Muscle layer of colon (tissue), 2 donors: ENCODE data around the gene LILRB3.
"Not testable (repeated sequence)": the region's sequence is repeated elsewhere in the genome, so short reads cannot be mapped to it uniquely, and the experiment has no call there.

ENCODE experiments used
- H3K27ac ChIP-seq: one replicate; pipeline ENCODE4 v1.7.0; 2013; ENCODE audit warnings: low read depth, mild to moderate bottlenecking, low read length, moderate library complexity
- H3K27me3 ChIP-seq, 2 donors: one replicate each; pipeline ENCODE4 v1.7.0; 2013; ENCODE audit warnings: low read length in 2 of 2, mild to moderate bottlenecking in 2 of 2; ENCODE audit not compliant: insufficient read depth in 2 of 2, control insufficient read depth in 1 of 2
- H3K36me3 ChIP-seq: one replicate; pipeline ENCODE4 v1.7.0; 2013; ENCODE audit warnings: mild to moderate bottlenecking, low read length; ENCODE audit not compliant: insufficient read depth
- H3K4me1 ChIP-seq: one replicate; pipeline ENCODE4 v1.7.0; 2013; ENCODE audit warnings: mild to moderate bottlenecking, low read length; ENCODE audit not compliant: insufficient read depth
- H3K4me3 ChIP-seq, 2 donors: one replicate each; pipeline ENCODE4 v1.7.0; 2013; ENCODE audit warnings: low read length in 2 of 2, low read depth in 1 of 2, mild to moderate bottlenecking in 1 of 2, moderate library complexity in 1 of 2
- H3K9ac ChIP-seq: one replicate; pipeline ENCODE4 v1.7.0; 2013; ENCODE audit warnings: low read length
- H3K9me3 ChIP-seq: one replicate; pipeline ENCODE4 v1.7.0; 2013; ENCODE audit warnings: mild to moderate bottlenecking, low read length
- donor health status: abdominal sarcoma.
- donor health status: Adenocarcinoma of cecum.

Gene LILRB3

DNA sequence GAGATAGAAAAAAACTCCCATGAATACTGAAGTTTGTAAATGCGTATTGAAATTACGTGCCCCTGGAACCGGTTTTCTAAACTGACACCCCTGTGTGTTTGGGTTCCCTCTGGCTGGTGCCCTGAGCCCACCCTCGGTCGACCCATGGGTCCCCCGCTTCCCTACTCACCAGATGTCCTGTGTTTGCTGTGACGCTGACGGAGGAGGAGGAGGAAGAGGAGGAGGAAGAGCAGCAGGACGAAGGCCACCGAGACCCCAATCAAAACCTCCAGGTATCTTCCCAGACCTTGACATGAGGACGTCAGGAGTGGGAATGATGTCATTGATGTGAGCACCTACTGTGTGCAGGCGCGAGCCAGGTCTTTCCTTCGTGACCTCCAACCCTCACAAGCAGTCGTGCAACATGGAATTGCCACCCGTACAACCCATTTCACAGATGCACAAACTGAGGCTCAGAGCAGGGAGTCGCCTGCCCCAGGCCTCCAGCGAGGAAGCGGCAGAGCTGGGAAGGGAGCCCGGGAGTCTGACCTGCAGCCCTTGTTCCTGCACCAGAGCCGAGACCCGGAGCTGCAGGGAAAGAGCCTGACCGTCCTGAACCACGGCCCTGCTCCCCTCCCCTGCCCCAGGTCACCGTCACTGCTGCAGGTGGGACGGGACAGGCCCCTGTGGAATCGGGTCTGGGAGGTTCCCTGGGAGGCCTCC is 3.7 kb downstream of the LILRB3 start:
- no peaks in the 10 kb centered on the region for H3K36me3 ChIP-seq
- no peaks in the 10 kb centered on the region for H3K9me3 ChIP-seq
- no peak overlapping the region for H3K9ac ChIP-seq
- H3K4me1 ChIP-seq = no peaks in the 10 kb centered on the region
- no peak overlapping the region for H3K4me3 ChIP-seq
- no peaks in the 10 kb centered on the region for H3K27me3 ChIP-seq
- H3K27ac ChIP-seq = no peak overlapping the region

DNA sequence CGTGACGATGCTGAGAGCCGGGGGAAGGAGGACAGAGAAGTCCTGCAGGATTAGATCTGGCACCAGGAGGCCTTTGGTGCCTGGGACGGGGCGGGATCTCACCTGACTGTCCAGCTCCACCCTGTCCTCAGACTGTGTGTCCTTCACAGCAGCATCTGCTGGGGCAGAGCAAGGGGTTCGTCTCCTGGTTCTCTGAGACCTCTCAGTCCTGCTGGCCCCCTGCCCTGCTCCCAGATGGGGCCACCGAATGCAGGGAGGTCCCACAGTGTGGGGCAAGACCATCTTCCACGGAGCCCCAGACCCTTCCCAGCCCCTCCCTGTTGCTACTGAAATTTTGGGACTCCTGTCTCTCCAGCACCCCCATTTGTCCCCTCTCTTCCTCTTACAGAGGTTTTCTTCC is 4.5 kb downstream of the LILRB3 start:
- H3K27me3 ChIP-seq = no peaks in the 10 kb centered on the region
- no peak overlapping the region for H3K4me3 ChIP-seq
- no peak overlapping the region for H3K9ac ChIP-seq
- H3K4me1 ChIP-seq = no peaks in the 10 kb centered on the region
- H3K9me3 ChIP-seq = no peaks in the 10 kb centered on the region
- no peaks in the 10 kb centered on the region for H3K36me3 ChIP-seq
- no peak overlapping the region for H3K27ac ChIP-seq

DNA sequence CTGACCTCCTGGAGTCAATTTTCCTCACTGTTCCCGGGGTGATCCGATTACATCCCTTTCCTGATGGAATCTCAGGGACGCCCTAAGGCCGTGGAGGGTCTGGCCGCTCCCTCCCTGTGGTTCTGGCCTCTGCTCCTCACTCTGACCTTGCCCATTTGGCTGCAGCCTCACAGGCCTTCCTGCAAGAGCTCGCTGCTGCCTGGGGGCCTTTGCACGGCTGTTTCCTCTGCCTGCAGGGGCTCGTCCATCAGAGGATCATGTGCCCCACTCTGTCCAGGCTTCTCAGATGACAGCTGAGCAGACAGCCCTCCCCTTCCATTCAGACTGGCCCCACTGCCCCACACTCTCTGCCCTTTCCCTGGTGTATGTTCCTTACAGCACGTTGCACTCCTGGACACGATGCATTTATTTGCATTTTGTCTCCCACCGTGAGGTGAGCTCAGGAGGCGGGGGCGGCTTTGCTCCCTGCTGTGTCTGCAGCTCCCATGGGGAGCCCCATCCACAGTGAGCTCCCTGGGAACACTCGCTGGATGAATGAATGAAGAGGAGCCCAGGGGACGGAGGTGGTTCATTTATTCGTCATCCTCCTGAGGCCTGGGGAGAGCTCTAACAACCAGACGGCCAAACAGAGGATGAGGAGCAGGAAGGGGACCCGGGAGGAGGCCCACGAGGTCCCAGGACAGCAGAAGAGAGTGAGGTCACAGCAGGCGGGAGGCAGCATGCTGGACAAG is 5.1 kb downstream of the LILRB3 start:
- H3K4me1 ChIP-seq, H3K27me3 ChIP-seq, H3K4me3 ChIP-seq, H3K27ac ChIP-seq, H3K36me3 ChIP-seq, H3K9ac ChIP-seq, H3K9me3 ChIP-seq: not testable (repeated sequence)

DNA sequence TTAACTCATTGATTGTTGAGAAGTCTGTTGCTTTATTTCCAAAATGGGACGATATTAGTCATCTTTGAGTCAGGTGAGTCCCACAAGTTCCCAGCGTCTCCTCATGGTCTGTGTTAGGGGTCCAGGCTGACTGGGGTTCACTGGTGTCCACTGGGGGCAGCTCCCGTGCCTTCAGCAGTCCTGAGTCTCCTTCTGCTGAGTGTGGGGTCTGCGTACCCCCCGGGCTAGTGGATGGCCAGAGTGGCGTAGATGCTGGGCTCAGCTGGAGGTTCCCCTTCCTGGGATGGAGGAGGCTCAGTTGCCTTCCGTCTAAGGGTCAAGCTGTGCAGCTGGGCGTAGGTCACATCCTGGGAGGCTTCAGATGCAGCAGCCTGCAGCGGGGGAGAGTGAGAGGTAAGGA is 5.9 kb downstream of the LILRB3 start:
- H3K4me1 ChIP-seq = no peaks in the 10 kb centered on the region
- H3K4me3 ChIP-seq = no peak overlapping the region
- H3K27ac ChIP-seq = no peak overlapping the region
- no peak overlapping the region for H3K9ac ChIP-seq
- no peaks in the 10 kb centered on the region for H3K9me3 ChIP-seq
- H3K36me3 ChIP-seq = no peaks in the 10 kb centered on the region
- H3K27me3 ChIP-seq = no peaks in the 10 kb centered on the region

DNA sequence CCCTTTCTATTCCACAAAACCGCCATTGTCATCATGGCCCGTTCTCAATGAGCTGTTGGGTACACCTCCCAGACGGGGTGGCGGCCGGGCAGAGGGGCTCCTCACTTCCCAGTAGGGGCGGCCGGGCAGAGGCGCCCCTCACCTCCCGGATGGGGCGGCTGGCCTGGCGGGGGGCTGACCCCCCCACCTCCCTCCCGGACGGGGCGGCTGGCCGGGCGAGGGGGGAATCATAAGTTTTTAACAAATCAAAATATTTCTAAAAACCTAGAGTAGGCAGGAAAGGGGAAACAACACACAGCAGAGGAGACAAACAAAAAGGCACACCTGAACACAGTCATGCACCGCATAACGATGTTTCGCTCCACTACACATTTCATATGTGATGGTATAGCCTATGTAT is 8.1 kb downstream of the LILRB3 start:
- not testable (repeated sequence) for H3K4me1 ChIP-seq, H3K27me3 ChIP-seq, H3K9ac ChIP-seq, H3K36me3 ChIP-seq, H3K9me3 ChIP-seq, H3K4me3 ChIP-seq, H3K27ac ChIP-seq

- not testable (repeated sequence) for H3K9me3 ChIP-seq, H3K36me3 ChIP-seq, H3K27ac ChIP-seq, H3K27me3 ChIP-seq, H3K4me3 ChIP-seq, H3K9ac ChIP-seq
- H3K4me1 ChIP-seq = peaks cover 11% of the 10 kb centered on the region
Observed at GRCh38 chr19:54214217-54214616, 8.6 kb downstream of the LILRB3 start.

DNA sequence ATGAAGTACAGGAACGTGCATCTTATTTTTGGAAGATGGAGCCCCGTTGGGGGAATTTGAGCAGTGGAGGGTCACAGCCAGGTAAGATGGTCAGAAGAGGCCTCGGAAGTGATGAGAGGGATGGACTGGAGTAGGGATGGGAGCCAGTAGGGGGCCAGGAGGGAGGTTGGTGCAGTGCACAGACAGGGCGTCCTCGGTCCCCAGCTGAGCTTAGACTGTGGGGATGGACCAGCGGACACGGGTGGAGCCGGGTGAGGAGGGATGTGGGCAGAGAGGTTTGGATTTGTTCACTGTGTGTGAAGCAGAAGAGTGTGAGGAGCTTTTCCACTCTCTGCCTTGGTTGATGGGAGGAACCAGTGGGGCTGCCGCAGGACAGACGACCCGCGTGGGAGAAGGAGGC is 11.6 kb downstream of the LILRB3 start:
- Histone ChIP-seq H3K27me3 (no peaks in the 10 kb centered on the region), H3K27ac (no peak overlapping the region), H3K4me3 (no peak overlapping the region), H3K36me3 (peaks cover 25% of the 10 kb centered on the region), H3K4me1 (peaks cover 25% of the 10 kb centered on the region), H3K9me3 (no peaks in the 10 kb centered on the region), H3K9ac (no peak overlapping the region)

GRCh38 chr19:54209811-54210494 is 12.9 kb downstream of the LILRB3 start:
- Histone ChIP-seq H3K9ac (no peak overlapping the region), H3K36me3 (peaks cover 33% of the 10 kb centered on the region), H3K27ac (peak overlapping the region; percentile 56), H3K4me1 (peaks cover 25% of the 10 kb centered on the region), H3K4me3 (no peak overlapping the region), H3K9me3 (no peaks in the 10 kb centered on the region), H3K27me3 (no peaks in the 10 kb centered on the region)

DNA sequence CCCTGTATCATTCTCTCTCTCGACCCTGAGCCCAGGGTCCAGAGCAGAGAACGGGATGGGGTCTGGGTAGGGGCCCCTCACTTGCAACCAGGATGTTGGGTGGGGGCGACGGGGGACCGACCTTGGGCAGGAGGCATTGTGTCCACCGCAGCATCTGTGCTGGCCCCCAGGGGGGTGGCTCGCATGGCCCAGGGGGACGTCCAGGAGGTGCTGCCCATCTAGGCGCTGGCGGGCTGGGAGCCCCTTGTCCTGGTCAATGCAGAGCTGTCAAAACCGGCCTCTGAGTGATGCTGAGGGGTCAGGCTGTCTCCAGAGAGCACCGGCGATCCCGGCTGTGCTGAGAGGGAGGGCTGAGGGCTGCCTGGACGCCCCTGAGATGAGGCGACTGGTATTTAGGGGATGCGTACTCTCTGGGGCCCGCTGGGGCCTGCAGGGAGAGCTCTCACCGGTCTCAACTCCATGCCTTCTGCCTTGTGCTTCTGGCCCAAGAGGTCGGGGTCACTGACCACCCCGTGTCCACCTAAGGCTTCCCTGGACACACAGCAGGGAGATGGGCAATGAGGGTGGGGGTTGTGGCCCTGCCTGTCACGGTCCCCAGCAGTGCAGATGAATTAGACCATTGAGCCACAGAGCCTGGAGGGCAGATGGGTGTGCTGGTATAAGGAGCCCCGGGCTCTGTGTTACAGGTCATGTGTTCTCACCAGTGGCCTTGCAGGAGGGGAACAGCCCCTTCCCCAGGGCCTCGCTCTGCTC is 13.6 kb downstream of the LILRB3 start:
- no peaks in the 10 kb centered on the region for H3K27me3 ChIP-seq
- no peak overlapping the region for H3K9ac ChIP-seq
- peaks cover 40% of the 10 kb centered on the region for H3K36me3 ChIP-seq
- H3K27ac ChIP-seq = peak overlapping the region; percentile 56
- no peak overlapping the region for H3K4me3 ChIP-seq
- H3K4me1 ChIP-seq = peaks cover 25% of the 10 kb centered on the region
- no peaks in the 10 kb centered on the region for H3K9me3 ChIP-seq

GRCh38 chr19:54208784-54209057 is 14.1 kb downstream of the LILRB3 start:
- H3K4me3 ChIP-seq = no peak overlapping the region
- H3K9me3 ChIP-seq = no peaks in the 10 kb centered on the region
- peak overlapping the region; percentile 56 for H3K27ac ChIP-seq
- H3K36me3 ChIP-seq = peaks cover 43% of the 10 kb centered on the region
- H3K4me1 ChIP-seq = peaks cover 28% of the 10 kb centered on the region
- H3K9ac ChIP-seq = no peak overlapping the region
- no peaks in the 10 kb centered on the region for H3K27me3 ChIP-seq

GRCh38 chr19:54207983-54208783 is 14.6 kb downstream of the LILRB3 start:
- peak overlapping the region; percentile 24 for H3K27ac ChIP-seq
- no peaks in the 10 kb centered on the region for H3K27me3 ChIP-seq
- no peak overlapping the region for H3K4me3 ChIP-seq
- no peaks in the 10 kb centered on the region for H3K9me3 ChIP-seq
- H3K9ac ChIP-seq = no peak overlapping the region
- peaks cover 32% of the 10 kb centered on the region for H3K4me1 ChIP-seq
- peaks cover 49% of the 10 kb centered on the region for H3K36me3 ChIP-seq
